K562 (cell line): Measurements from ENCODE around the gene CMSS1. TPM values are rescaled to one million over a fixed set of nuclear protein-coding genes. Genes with fewer than 3 reads are reported as not detected.
A peak's percentile ranks its signal among the peaks of the same experiment; 100 is the strongest.

ENCODE experiments used
- ADNP ChIP-seq: fragments of 200-800 bp; sonication (Bioruptor generic); IDR thresholded peaks from 2 replicates; pipeline ENCODE4 v1.6.1; 2016; ENCODE audit warnings: missing genetic modification characterization, missing compliant biosample characterization
- ARID2 ChIP-seq: fragments of 450-650 bp; IDR thresholded peaks from 2 replicates; pipeline ENCODE4 v1.6.1; 2017; ENCODE audit warnings: antibody characterized with exemption, mild to moderate bottlenecking
- ARNT ChIP-seq, 2 experiments: fragments of 450-650 bp; IDR thresholded peaks; 2 replicates each; pipeline ENCODE4 v1.6.1; 2016; ENCODE audit warnings: mild to moderate bottlenecking in 1 of 2
- ATF4 ChIP-seq: fragments of 450-650 bp; formaldehyde crosslinking; IDR thresholded peaks from 2 replicates; pipeline ENCODE4 v1.4.0; 2022; ENCODE audit warnings: mild to moderate bottlenecking, moderate library complexity
- CBX1 ChIP-seq: sonication (generic); IDR thresholded peaks from 2 replicates; pipeline ENCODE4 v1.6.1; 2016; ENCODE audit warnings: antibody characterized with exemption, low read depth, mild to moderate bottlenecking
- ETV6 ChIP-seq, 3 experiments: fragments of 150-350 bp in 1 of 3; sonication (generic) in 1 of 3; formaldehyde crosslinking in 1 of 3; IDR thresholded peaks; 2 replicates each; pipeline versions ENCODE4 v1.6.1 to v1.8.0; 2014 to 2022; ENCODE audit warnings: borderline replicate concordance in 2 of 3, low read depth in 2 of 3, antibody characterized with exemption in 1 of 3, low read length in 1 of 3, mild to moderate bottlenecking in 1 of 3, missing genetic modification reagents in 1 of 3
- EZH2 ChIP-seq: IDR thresholded peaks from 2 replicates; pipeline ENCODE4 v1.6.1; 2012; ENCODE audit warnings: low read depth, mild to moderate bottlenecking, inconsistent platforms, low read length, borderline replicate concordance
- FOXM1 ChIP-seq, 2 experiments: fragments of 450-650 bp in 1 of 2; sonication (generic) in 1 of 2; formaldehyde crosslinking in 1 of 2; IDR thresholded peaks; 2 replicates each; pipeline versions ENCODE4 v1.6.1 to v1.9.0; 2017 to 2022; ENCODE audit warnings: low read depth in 2 of 2, mild to moderate bottlenecking in 2 of 2, missing genetic modification reagents in 1 of 2, moderate library complexity in 1 of 2
- HDAC2 ChIP-seq: fragments of 450-650 bp; IDR thresholded peaks from 2 replicates; pipeline ENCODE4 v1.6.1; 2016; ENCODE audit warnings: mild to moderate bottlenecking
- HDAC8 ChIP-seq: fragments of 450-650 bp; IDR thresholded peaks from 2 replicates; pipeline ENCODE4 v1.6.1; 2016; ENCODE audit warnings: mild to moderate bottlenecking, missing genetic modification characterization, moderate library complexity, missing compliant biosample characterization
- KLF10 ChIP-seq: fragments of 250-450 bp; sonication (Bioruptor Pico); IDR thresholded peaks from 2 replicates; pipeline ENCODE4 v1.6.1; 2021; ENCODE audit warnings: matching md5 sums
- MAX ChIP-seq: sonication (generic); formaldehyde crosslinking; IDR thresholded peaks from 2 replicates; pipeline ENCODE4 v1.9.0; 2022; ENCODE audit warnings: mild to moderate bottlenecking, missing genetic modification reagents
- MYBL2 ChIP-seq, 2 experiments: fragments of 450-650 bp in 1 of 2; sonication (generic) in 1 of 2; formaldehyde crosslinking in 1 of 2; IDR thresholded peaks; 2 replicates each; pipeline versions ENCODE4 v1.6.1 to v1.8.1; 2017 to 2022; ENCODE audit warnings: borderline replicate concordance in 1 of 2, inconsistent platforms in 1 of 2, low read depth in 1 of 2, mild to moderate bottlenecking in 1 of 2, missing genetic modification reagents in 1 of 2, moderate library complexity in 1 of 2
- NELFE ChIP-seq: IDR thresholded peaks from 2 replicates; pipeline ENCODE4 v1.6.1; 2011; ENCODE audit warnings: mild to moderate bottlenecking; ENCODE audit not compliant: insufficient read depth, insufficient read length
- NR2F6 ChIP-seq: fragments of 450-650 bp; formaldehyde crosslinking; IDR thresholded peaks from 2 replicates; pipeline ENCODE4 v1.4.0; 2020; ENCODE audit warnings: mild to moderate bottlenecking
- POLR2A ChIP-seq: fragments of 450-650 bp; conservative IDR thresholded peaks from 2 replicates; pipeline ENCODE4 v1.6.1; 2016
- PTBP1 ChIP-seq: fragments of 200-400 bp; formaldehyde crosslinking; IDR thresholded peaks from 2 replicates; pipeline ENCODE4 v1.6.1; 2017; ENCODE audit warnings: low read depth, low read length
- RB1 ChIP-seq: fragments of 450-650 bp; IDR thresholded peaks from 2 replicates; pipeline ENCODE4 v1.6.1; 2017; ENCODE audit warnings: low read depth, mild to moderate bottlenecking
- RBFOX2 ChIP-seq: fragments of 200-400 bp; formaldehyde crosslinking; IDR thresholded peaks from 2 replicates; pipeline ENCODE4 v1.6.1; 2017; ENCODE audit warnings: low read depth, mild to moderate bottlenecking, low read length, moderate library complexity
- WHSC1 ChIP-seq: IDR thresholded peaks from one replicate; pipeline ENCODE4 v1.6.1; 2012; ENCODE audit warnings: low read length, control low read depth, inconsistent platforms
- XRCC4 ChIP-seq: IDR thresholded peaks from one replicate; pipeline ENCODE4 v1.6.1; 2011; ENCODE audit not compliant: insufficient read depth, insufficient read length; ENCODE audit errors: extremely low read depth
- ZFP1 ChIP-seq: fragments of 450-650 bp; formaldehyde crosslinking; IDR thresholded peaks from 2 replicates; pipeline ENCODE4 v1.4.0; 2020; ENCODE audit warnings: mild to moderate bottlenecking, mixed read lengths
- ZMIZ1 ChIP-seq, 2 experiments: fragments of 150-350 bp in 1 of 2; IDR thresholded peaks; 2 replicates each; pipeline ENCODE4 v1.6.1; 2012 to 2016; ENCODE audit warnings: low read depth in 2 of 2, low read length in 2 of 2, mild to moderate bottlenecking in 1 of 2, moderate library complexity in 1 of 2
- ZNF311 ChIP-seq: fragments of 250-450 bp; sonication (Bioruptor Pico); IDR thresholded peaks from 2 replicates; pipeline ENCODE4 v1.4.0; 2020; ENCODE audit warnings: mild to moderate bottlenecking, moderate library complexity
- ZNF551 ChIP-seq: fragments of 250-450 bp; sonication (Bioruptor Pico); IDR thresholded peaks from 2 replicates; pipeline ENCODE4 v1.5.0; 2021; ENCODE audit warnings: mild to moderate bottlenecking, moderate library complexity
- polyA plus RNA-seq, 8 experiments: library from polyadenylated mRNA; depleted of rRNA in 4 of 8; stranded (reverse) in 5 of 8; unstranded in 3 of 8; fragments of >200 nt; fragmentation: Nextera tagmentation in 2 of 8; fragmentation: Illumina TruSeq in 1 of 8; extraction: Ambion mirVana in 2 of 8; extraction: Trizol in 1 of 8; gene quantifications; 2 replicates each; pipeline versions ENCODE4 v1.2.1 to v1.2.3, GENCODE V29; 2011 to 2014; ENCODE audit warnings: inconsistent platforms in 1 of 8, missing spikeins in 1 of 8
- total RNA-seq, 7 experiments: library from RNA; depleted of rRNA in 6 of 7; stranded (reverse); fragments of >200 nt in 6 of 7; fragmentation: Illumina TruSeq in 2 of 7; extraction: Trizol in 2 of 7; gene quantifications; 2 replicates each; pipeline versions ENCODE4 v1.2.1 to v1.2.3, GENCODE V29; 2011 to 2021; ENCODE audit warnings: low replicate concordance in 1 of 7

Gene CMSS1
- total and polyA plus RNA-seq, 9 of the 15 experiments (the other 6 are each of a cell fraction or from before 2014, with no cell fraction given) = 46.9 to 109 (median 72.3) TPM

- TF ChIP-seq ETV6 (IDR thresholded peaks at IDR 0.05; ENCODE audit: borderline replicate concordance in 1 of 2, low read depth in 2 of 2, low read length in 1 of 2) (no peak), ETV6 (CRISPR knock-in tag; IDR thresholded peaks at IDR 0.05; ENCODE audit: borderline replicate concordance) (no peak), FOXM1 (IDR thresholded peaks at IDR 0.05; ENCODE audit: low read depth) (no peak), FOXM1 (CRISPR knock-in tag; IDR thresholded peaks at IDR 0.05; ENCODE audit: low read depth) (no peak), ARNT (IDR thresholded peaks at IDR 0.05) (no peak; a peak in 1 of 4 replicates), ZMIZ1 (IDR thresholded peaks at IDR 0.05; ENCODE audit: low read depth in 2 of 2, low read length in 2 of 2) (no peak), ARID2 (no peak), RB1 (no peak), ZNF311 (CRISPR knock-in tag) (peak; percentile 99), HDAC8 (tag) (peak; percentile 100), ZFP1 (CRISPR knock-in tag) (peak; percentile 96), XRCC4 (no peak), POLR2A (no peak), NELFE (no peak), NR2F6 (CRISPR knock-in tag) (peak; percentile 96), ZNF551 (CRISPR knock-in tag) (no peak), ADNP (tag) (no peak), HDAC2 (peak; percentile 35; the same call in 1 of the 2 replicates), CBX1 (no peak), PTBP1 (no peak), RBFOX2 (peak; percentile 33; the same call in 1 of the 2 replicates), WHSC1 (no peak), KLF10 (CRISPR knock-in tag) (no peak; the same call in 1 of the 2 replicates), EZH2 (no peak), ATF4 (peak; percentile 97), MYBL2 (IDR thresholded peaks at IDR 0.05; ENCODE audit: low read depth) (no peak), MYBL2 (CRISPR knock-in tag; IDR thresholded peaks at IDR 0.05; ENCODE audit: borderline replicate concordance) (no peak), MAX (CRISPR knock-in tag) (no peak)
Observed at GRCh38 chr3:99776516-99777209, 41.0 kb upstream of the CMSS1 start (continued).
